NCI-H748 treated with DMSO at 0.1 percent for 48 hours (cell line): Measurements from ENCODE around the gene RIPK4.
A peak's percentile ranks its signal among the peaks of the same experiment; 100 is the strongest.
"Not testable (repeated sequence)": the region's sequence is repeated elsewhere in the genome, so short reads cannot be mapped to it uniquely, and the experiment has no call there.

Experiments used
- DNase-seq: peaks from one replicate; lab custom pipeline; 2025; lab: John Stamatoyannopoulos, UW

RIPK4 gene

DNA sequence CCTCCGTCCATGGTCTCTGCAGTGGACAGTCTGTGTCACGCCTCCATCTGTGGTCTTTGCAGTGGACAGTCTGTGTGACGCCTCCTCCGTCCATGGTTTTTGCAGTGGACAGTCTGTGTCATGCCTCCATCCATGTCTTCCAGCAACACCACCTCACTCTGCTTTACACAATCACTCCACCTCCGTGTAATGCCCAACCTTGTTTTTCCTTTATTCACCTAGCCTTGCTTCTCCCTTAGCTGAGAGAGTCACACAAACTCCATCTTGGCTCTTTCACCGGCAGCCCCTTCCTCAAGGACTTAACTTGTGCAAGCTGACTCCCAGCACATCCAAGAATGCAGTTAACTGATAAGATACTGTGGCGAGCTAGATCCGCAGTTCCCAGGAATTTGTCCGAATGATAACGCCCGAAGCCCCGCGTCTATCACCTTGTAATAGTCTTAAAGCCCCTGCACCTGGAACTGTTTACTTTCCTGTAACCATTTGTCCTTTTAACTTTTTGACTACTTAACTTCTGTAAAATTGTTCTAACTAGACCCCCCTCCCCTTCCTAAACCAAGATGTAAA, 52.5 kb downstream of the RIPK4 start:
- DNase-seq: not testable (repeated sequence)

DNA sequence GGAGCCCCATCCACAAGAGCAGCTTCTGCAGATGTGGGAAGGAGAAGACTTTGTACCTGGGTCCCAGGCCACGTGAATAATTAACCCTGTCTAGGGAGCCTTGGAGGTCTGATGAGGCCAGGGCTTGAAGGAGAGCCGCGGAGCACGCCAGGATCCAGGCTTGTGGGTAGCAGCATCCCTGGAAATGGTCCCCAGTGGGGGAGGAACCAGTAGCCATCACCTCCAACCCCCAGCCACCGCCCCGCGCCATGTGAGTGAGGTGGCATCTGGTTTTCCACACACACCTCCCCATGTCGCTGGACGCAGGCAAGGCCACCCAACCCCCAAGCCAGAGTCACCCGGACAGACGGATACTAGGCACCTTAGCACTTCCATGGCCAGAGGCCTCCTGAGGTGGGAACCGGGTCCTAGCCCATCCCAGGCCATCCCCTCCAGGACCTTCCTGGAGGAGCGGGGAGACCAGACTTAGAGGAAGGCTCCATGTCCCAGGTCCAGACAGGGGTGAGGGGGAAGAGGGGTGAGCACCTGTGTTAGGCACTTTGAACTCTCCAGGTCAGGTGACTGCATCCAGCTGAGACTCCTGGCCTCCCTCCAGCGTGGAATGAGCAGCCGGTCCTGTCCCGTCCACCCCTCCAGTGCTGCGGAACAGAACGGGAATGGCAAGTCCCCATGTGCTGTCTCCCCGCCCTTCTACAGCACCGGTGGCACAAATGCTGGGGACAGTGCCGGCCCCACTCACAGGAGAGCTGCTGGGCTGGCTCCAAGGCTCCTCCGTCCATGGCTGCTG, 53.2 kb downstream of the RIPK4 start:
- no peak for DNase-seq

DNA sequence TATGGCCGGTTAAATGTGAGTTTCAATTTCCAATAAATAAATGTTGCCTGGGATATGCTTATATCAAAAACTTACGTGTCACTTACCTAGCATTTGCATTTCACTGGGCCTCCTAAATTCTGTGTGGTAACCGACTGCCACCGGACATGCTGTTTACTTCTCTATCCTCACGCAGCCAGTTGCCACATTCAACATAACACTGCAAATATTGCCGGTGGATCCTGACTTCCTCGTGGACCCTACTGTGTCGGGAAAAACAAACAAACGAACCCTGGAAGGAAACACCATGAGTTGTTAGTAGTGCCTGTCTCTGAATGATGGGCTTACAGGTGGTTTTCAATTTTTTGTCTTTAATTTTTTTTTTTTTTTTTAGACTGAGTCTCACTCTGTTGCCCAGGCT, 54.1 kb downstream of the RIPK4 start:
- DNase-seq: no peak

DNA sequence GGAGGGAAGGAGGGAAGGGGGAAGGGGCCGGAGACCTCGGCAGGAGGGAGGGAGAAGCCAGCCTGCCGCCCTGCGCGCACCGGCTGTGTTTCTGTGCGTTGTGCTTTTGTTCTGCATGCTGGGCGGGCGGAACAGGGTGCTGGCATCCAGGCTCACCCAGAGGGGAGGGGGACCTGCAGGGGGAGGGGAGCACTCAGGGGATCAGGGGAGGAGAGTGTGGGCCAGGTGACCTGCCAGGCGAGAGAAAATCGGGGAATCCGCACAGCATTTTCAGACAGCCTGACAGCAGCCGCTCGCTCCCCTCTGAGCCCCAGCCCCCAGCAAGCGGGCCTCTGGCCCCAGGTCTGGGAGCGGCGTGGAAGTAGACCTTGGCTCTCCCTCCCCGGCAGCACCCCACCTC, 54.7 kb downstream of the RIPK4 start:
- no peak for DNase-seq

DNA sequence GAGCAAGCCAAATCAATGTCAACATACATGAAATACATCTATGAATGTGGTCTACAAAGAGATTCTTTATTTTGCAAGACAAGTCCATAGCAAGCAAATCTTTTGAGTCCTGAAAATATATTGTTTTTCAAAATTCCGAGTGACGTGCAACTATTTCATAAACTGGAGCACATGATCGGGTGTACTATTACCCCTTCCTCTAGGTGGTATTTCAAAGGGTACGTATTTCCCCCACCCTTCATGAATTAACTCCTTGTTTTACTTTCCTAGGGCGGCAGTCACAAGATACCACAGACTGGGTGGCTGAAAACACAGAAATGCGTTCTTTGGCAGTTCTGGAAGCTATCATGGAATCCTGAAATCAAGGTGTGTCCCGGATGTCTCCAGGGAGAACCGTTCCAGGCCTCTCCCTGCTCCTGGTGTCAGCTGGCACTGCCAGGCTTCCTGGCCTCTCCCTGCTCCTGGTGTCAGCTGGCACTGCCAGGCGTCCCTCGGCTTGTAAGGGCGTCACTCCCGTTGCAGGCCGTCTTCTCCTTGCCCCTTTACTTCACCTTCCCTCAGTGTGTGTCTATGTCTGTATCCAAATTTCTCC, 55.3 kb downstream of the RIPK4 start:
- DNase-seq: no peak

DNA sequence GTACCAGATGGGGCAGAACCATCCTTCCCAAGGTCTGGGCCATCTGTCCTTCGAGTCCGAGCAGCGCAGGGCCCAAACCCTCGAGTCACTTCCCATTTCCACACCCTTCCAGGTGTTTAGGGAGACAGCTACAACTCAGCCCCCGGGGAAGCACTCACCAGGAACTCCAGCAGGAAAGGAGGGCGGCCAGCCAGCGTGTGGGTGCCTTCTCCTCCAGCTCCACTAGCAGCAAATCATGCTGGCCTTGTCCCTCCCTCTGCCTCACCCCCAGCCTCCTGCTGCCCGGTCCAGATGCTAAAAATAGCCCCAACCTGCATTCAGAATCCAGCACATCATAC, 56.1 kb downstream of the RIPK4 start:
- DNase-seq: no peak

DNA sequence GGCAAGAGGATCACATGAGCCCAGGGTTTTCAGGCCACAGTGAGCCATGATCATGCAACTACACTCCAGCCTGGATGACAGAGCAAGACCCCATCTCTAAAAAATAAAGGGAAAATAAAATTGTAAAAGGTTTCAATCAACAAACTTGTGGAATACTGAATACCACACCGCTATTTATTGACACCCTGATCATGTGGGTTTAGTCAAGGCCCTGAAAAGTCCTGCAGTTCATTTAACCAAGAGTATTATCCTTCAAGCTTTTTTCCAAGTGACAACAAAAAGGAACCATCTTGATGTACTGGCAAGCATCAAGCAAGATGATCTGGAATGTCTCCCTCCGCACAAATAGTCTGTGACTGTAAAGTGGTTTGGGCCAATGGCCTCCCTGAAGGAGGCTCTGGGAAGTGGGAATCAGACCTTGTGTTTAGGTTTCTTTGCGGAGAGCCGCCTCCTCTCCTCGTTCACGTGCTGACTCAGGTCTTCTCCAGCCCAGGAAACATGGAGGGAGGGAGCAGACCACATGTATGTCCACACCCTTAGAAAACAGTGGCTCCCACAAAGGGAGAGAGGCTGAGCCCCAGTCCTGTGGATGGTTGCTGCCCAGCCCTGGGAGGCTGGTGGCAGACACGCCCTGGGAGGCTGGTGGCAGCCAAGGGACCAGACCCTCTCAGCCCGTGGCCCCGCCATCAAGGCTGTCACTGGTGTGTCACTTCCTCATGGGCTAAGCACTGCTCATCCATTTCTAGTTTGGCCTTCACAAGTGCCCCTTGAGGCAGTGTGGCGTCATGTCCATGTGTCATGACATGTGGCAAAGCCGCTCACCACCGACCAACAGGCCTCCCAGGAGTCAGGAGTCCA, 56.7 kb downstream of the RIPK4 start:
- no peak for DNase-seq

DNA sequence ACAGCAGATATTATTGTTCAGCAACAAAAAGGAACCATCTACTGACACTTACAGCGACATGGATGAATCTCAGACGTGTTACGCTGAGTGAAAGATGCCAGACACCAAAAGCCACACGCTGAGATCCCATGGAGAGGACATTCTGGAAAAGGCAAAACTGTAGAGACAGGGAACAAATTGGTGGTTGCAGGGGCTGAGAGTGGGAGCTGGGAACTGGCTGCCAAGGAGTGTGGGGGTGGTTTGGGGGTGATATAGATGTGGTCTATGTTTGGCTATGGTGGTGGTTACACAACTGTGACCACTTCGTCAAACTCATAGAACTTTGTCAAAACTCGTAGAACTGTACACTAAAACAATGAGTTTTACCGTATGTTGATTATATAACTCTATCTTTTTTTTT, 57.7 kb downstream of the RIPK4 start:
- DNase-seq: no peak

DNA sequence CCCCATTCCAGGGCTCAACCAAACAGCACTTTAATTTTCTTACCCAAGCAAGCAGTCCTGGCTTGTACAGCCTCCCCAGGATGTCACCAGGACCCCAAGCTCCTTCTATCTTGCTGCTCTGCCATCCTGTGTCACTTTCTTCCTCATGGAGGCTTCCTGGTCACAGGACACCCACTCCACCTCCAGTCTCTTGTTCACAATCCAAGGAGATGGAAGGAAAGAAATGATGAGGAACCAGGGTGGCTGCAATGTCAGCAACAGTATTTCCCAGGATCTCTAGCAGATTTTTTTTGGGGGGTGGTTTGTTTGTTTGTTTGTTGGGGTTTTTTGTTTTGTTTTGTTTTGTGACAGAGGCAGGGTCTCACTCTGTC, 58.9 kb downstream of the RIPK4 start:
- no peak for DNase-seq

DNA sequence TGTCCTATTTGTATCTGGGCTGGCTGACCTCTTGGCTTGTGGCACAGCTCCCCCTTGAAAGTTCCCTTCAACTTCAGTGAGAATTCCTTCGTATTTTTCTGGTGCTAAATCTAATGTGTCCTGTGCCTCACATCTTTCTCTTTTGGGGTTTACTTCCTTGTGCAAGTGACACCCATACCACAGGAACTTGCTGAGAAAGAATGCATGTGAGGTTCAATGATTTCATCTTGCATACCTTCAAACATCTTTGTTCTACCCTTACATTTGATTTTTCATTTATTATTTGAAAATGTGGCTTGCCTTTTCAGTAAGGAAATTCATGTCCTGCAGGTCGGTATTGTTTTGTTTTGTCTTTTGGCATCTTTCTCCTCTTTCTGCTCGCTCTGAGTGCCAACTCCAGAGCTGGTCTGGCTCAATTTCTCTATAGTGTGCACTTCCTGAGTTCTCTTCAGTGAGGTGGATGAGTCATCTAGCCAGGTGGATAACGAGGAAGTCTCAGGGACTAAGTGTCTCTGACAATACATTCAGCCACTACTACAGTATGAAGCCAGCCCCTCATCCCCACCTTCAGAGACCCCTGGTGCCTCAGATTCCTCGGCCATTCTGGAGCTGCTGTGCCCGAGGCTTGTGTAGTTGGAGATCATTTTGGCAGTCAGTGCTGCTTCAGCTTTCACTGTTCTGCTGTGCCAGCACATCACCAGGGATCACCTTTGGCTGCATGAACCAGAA, 59.5 kb downstream of the RIPK4 start:
- no peak for DNase-seq

DNA sequence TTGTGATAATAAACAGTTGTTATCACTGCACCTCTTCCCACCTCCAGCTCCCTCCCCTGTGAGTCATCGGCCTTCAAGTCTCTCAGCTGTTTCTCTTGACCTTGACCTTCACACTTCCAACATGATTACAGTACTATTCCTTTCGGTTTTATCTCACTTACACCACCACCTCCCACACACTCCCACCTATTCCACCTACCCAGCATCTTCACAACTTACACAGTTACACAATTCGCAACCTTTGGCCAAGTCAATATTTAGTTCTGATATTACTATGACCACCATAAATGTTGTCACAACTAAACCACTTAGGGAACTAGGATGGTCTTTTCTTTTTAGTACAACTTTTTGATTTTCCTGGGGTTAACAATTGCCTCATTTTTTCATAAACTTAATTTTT, 60.2 kb downstream of the RIPK4 start:
- DNase-seq: no peak

DNA sequence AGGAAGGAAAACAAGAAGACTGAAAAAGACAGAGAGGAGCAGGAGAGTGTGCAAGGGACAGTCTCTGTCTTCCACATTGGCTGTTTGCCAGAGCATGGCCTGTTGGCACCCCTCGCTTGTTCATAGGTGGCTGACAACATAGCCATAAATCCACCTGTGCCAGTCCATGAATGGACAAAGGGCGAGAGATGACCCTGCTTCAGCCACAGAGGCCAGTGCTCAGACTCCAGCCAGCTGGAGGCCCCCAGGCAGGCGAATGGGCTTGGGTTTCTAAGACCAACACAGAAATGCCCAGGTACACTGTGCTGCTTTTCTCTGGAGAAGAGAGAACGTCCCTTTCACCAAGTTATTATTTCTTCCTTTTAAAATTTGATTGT, 60.6 kb downstream of the RIPK4 start:
- no peak for DNase-seq

DNA sequence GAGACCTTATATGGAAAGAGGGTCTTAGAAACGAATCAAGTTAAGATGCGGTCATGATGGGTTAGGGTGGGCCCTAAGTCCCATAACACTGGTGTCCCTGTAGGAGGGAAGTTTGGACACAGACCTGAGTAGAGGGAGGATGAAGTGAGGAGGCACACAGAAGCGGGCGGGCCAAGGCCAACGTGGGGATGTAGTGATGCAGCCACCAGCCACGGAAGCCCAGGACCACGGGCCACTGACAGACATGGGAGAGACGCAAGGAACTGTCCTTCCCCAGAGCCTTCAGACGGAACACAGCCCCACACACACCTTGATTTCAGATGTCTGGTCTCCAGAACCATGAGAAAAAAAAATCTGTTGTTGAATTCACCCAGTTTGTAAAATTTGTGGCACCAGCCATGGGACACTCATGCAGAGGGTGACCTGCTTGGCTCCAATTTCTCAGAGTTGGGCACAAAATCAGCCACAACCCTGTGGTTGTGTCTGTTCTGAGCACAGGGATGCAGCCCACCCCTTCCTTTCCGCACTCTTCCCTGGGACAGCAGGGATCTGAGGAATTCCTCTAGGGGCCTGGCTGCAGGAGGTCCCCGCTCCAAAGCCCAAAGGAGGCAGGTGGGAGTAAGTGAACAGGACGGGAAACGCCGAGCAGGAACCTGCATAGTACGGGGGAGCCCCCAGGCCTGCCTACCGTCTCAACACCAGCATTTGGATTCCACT, 61.1 kb downstream of the RIPK4 start:
- no peak for DNase-seq

DNA sequence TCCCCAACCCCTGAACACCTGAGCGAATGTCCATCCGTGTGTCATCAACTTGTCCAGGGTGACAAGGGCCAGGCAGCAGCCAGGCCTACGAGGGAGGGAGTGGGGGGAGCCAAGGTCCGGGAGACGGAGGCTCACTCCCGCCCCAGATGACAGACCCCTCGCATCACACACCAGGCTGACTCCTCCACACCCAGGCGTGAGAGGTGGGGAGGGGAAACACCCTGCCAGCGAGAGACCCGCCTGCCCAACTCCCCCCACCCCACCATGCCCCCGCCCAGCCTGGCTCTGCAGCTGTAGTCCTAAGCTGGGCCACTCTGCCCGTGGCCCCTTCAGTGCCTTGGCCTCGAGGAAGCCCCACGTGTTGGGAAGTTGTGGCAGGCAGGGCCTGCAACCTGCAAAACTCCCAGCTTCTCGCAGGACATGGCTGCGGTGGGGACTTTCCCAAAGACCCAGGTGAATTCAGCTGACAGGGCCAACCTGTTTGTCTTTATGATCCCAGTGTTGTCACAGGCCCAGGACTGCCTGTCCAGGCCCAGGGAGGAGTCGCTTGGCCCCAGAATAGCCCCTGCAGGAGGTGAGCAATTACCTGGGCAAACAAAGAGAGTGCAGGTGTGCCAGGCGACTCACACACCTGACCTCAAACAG, 62.9 kb downstream of the RIPK4 start:
- peak; percentile 71 for DNase-seq

DNA sequence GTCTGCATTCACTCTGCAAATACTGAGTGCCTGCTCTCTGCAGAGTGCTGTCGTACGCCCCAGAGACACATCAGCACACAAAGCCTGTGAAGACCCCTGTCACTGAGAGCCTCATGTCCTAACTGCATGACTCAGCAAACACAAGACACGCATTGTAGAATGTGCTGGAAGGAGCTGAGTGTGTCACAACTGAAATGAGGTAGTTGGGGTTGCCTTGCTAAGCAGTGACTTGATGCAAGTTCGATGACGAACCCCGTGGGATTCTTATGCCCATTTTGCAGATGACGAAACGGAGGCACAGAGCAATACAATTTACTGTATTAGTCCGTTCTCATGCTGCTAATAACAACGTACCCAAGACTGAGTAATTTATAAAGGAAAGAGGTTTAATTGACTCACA, 65.1 kb downstream of the RIPK4 start:
- no peak for DNase-seq

DNA sequence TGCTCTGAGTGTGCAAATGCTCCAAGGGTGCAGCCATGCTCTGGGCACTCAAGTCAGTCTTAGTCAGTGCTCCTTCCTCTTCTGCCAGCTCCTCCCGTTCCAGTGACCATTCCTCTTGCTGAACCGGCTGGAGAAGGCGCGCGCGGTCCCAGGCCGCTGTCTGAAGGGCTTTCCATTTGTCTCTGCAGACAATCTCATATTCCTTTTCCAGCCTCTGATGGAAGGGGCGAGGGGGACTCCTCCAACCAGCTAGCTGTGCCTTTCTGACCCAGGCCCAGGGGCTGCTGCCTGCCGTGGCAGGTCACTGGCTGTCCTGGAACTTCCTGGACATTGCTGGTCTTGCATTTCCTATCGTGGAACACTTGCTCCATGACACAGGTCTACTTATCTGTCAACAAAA, 67.5 kb downstream of the RIPK4 start:
- no peak for DNase-seq

DNA sequence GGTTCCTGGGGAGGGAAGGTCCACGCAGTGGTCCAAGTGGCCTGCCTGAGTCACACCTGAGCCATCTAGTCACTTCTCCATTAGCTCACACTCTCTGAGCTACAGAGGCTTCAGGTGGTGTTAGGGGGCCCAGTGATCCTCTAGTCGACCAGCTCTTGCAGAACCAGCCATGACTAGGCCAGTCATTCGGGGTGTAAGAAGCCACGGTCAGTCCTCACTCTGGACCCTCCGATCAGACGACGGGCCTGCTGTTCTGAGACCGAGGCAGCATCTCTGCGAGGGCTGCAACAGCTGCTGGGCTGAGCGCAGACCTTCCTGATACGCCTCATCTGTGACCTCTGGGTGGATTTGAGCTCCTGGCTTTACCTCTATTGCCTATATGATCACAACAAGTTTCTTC, 68.8 kb downstream of the RIPK4 start:
- DNase-seq: no peak

DNA sequence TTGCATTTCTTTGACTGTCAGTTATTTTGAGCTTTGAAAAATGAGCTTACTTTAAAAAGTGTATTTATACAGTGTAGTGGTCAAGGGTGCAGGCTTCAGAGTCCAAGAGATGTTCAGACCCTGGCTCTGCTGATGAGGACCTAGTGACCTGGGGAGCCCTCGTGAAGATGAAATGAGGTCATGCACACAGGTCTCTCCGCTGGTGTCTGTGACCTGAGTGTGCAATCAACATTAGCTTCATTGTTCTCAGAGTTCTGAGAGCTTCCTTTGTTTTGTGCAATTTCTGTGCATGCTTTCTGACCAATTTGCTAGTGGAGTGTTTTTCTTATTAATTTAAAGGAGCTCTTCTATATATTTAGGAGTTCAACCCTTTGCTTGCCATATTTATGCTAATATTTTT, 71.3 kb downstream of the RIPK4 start:
- DNase-seq: peak; percentile 62

DNA sequence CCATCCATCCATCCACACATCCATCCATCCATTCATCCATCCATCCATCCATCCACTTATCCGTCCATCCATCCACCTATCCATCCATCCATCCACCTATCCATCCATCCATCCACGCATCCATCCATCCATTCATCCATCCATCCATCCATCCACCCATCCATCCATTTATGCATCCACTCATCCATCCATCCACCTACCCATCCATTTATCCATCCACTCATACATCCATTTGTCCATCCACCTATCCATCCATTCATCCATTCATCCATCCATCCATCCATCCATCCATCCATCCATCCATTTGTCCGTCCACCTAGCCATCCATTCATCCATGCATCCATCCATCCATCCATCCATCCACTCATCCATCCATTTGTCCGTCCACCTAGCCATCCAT, 72.8 kb downstream of the RIPK4 start:
- not testable (repeated sequence) for DNase-seq

DNA sequence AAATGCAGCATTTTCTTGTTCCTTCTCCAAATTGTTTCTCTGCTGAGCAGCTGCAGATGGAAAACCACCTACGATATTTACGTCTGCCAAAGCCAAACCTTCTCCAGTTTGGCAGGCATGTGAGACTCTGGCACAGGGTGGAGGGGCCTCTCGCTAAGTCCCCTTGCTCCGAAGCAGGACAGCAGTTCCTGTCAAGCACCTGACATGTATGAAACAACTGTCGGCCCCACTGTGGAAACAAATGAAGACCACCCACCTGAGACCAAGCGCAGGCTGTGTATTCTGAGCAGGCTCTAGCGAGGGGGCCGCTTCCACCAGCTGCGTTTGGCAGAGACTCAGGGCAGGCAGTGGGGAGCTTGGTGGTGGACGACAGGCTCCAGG, 74.7 kb downstream of the RIPK4 start:
- no peak for DNase-seq
